T-helper 1 cell treated with Interleukin-12 subunit alpha and Interleukin-12 subunit beta and Interleukin-4 antibody, amounts not matched to agents 30 μg/mL and 1 μg/mL, for 36 hours (primary cell): ENCODE data around the gene SQSTM1.
"Not testable (repeated sequence)": the region's sequence is repeated elsewhere in the genome, so short reads cannot be mapped to it uniquely, and the experiment has no call there.

Source experiments
- H3K27ac Mint-ChIP-seq: one replicate; pipeline ENCODE4 v1.8.0; 2021; ENCODE audit warnings: mild to moderate bottlenecking, mixed read lengths
- H3K27me3 Mint-ChIP-seq: one replicate; pipeline ENCODE4 v1.8.0; 2021; ENCODE audit warnings: low read depth, mixed read lengths
- H3K36me3 Mint-ChIP-seq: one replicate; pipeline ENCODE4 v1.8.0; 2021; ENCODE audit warnings: low read depth, mixed read lengths
- H3K4me1 Mint-ChIP-seq: one replicate; pipeline ENCODE4 v1.8.0; 2021; ENCODE audit warnings: low read depth, mixed read lengths
- H3K4me3 Mint-ChIP-seq: one replicate; pipeline ENCODE4 v1.8.0; 2021; ENCODE audit warnings: mild to moderate bottlenecking, moderate library complexity, mixed read lengths
- H3K9me3 Mint-ChIP-seq: one replicate; pipeline ENCODE4 v1.8.0; 2021; ENCODE audit warnings: mixed read lengths

SQSTM1 gene

GRCh38 chr5:179863449-179864085, 42.9 kb downstream of the SQSTM1 start:
- Mint-ChIP-seq H3K4me1 (no peaks in the 10 kb centered on the region), H3K27me3 (no peaks in the 10 kb centered on the region), H3K36me3 (peaks cover 22% of the 10 kb centered on the region), H3K4me3 (no peak overlapping the region), H3K9me3 (no peaks in the 10 kb centered on the region), H3K27ac (no peak overlapping the region)

GRCh38 chr5:179864686-179865085, 44.0 kb downstream of the SQSTM1 start:
- H3K4me1 Mint-ChIP-seq, result no peaks in the 10 kb centered on the region
- H3K27me3 Mint-ChIP-seq, result no peaks in the 10 kb centered on the region
- H3K9me3 Mint-ChIP-seq, result no peaks in the 10 kb centered on the region
- H3K36me3 Mint-ChIP-seq, result peaks cover 22% of the 10 kb centered on the region
- H3K4me3 Mint-ChIP-seq, result no peak overlapping the region
- no peak overlapping the region for H3K27ac Mint-ChIP-seq

GRCh38 chr5:179865491-179866240, 45.0 kb downstream of the SQSTM1 start:
- H3K9me3 Mint-ChIP-seq, result no peaks in the 10 kb centered on the region
- no peaks in the 10 kb centered on the region for H3K27me3 Mint-ChIP-seq
- peaks cover 20% of the 10 kb centered on the region for H3K36me3 Mint-ChIP-seq
- no peak overlapping the region for H3K27ac Mint-ChIP-seq
- no peaks in the 10 kb centered on the region for H3K4me1 Mint-ChIP-seq
- H3K4me3 Mint-ChIP-seq, result no peak overlapping the region

- no peaks in the 10 kb centered on the region for H3K9me3 Mint-ChIP-seq
- H3K27me3 Mint-ChIP-seq, result no peaks in the 10 kb centered on the region
- H3K4me3 Mint-ChIP-seq, result no peak overlapping the region
- no peak overlapping the region for H3K27ac Mint-ChIP-seq
- H3K36me3 Mint-ChIP-seq, result peaks cover 20% of the 10 kb centered on the region
- no peaks in the 10 kb centered on the region for H3K4me1 Mint-ChIP-seq
These were observed 45.8 kb downstream of the SQSTM1 start for GRCh38 chr5:179866241-179867078.

- Mint-ChIP-seq H3K27ac (no peak overlapping the region), H3K9me3 (no peaks in the 10 kb centered on the region), H3K27me3 (no peaks in the 10 kb centered on the region), H3K36me3 (peaks cover 20% of the 10 kb centered on the region), H3K4me3 (no peak overlapping the region), H3K4me1 (no peaks in the 10 kb centered on the region)
These were observed 46.4 kb downstream of the SQSTM1 start for GRCh38 chr5:179867079-179867465.

- Mint-ChIP-seq H3K9me3 (no peaks in the 10 kb centered on the region), H3K27me3 (no peaks in the 10 kb centered on the region), H3K4me1 (no peaks in the 10 kb centered on the region), H3K36me3 (peaks cover 19% of the 10 kb centered on the region), H3K27ac (no peak overlapping the region), H3K4me3 (no peak overlapping the region)
These were observed 46.8 kb downstream of the SQSTM1 start for GRCh38 chr5:179867476-179867875.

- H3K27me3 Mint-ChIP-seq, result no peaks in the 10 kb centered on the region
- no peak overlapping the region for H3K4me3 Mint-ChIP-seq
- no peaks in the 10 kb centered on the region for H3K9me3 Mint-ChIP-seq
- H3K36me3 Mint-ChIP-seq, result peaks cover 11% of the 10 kb centered on the region
- no peaks in the 10 kb centered on the region for H3K4me1 Mint-ChIP-seq
- H3K27ac Mint-ChIP-seq, result no peak overlapping the region
These were observed 47.8 kb downstream of the SQSTM1 start for GRCh38 chr5:179868541-179868940.

GRCh38 chr5:179869101-179869500, 48.4 kb downstream of the SQSTM1 start:
- Mint-ChIP-seq H3K27me3 (no peaks in the 10 kb centered on the region), H3K4me3 (no peak overlapping the region), H3K27ac (no peak overlapping the region), H3K4me1 (no peaks in the 10 kb centered on the region), H3K9me3 (no peaks in the 10 kb centered on the region), H3K36me3 (peaks cover 7% of the 10 kb centered on the region)

- no peak overlapping the region for H3K27ac Mint-ChIP-seq
- H3K36me3 Mint-ChIP-seq, result peaks cover 7% of the 10 kb centered on the region
- H3K4me1 Mint-ChIP-seq, result no peaks in the 10 kb centered on the region
- H3K9me3 Mint-ChIP-seq, result no peaks in the 10 kb centered on the region
- no peak overlapping the region for H3K4me3 Mint-ChIP-seq
- no peaks in the 10 kb centered on the region for H3K27me3 Mint-ChIP-seq
These were observed 49.1 kb downstream of the SQSTM1 start for GRCh38 chr5:179869641-179870402.

- no peaks in the 10 kb centered on the region for H3K9me3 Mint-ChIP-seq
- no peak overlapping the region for H3K4me3 Mint-ChIP-seq
- no peaks in the 10 kb centered on the region for H3K27me3 Mint-ChIP-seq
- no peak overlapping the region for H3K27ac Mint-ChIP-seq
- H3K36me3 Mint-ChIP-seq, result peaks cover 7% of the 10 kb centered on the region
- H3K4me1 Mint-ChIP-seq, result no peaks in the 10 kb centered on the region
These were observed 49.7 kb downstream of the SQSTM1 start for GRCh38 chr5:179870403-179870903.

- H3K4me3 Mint-ChIP-seq, result no peak overlapping the region
- no peak overlapping the region for H3K27ac Mint-ChIP-seq
- H3K27me3 Mint-ChIP-seq, result no peaks in the 10 kb centered on the region
- peaks cover 7% of the 10 kb centered on the region for H3K36me3 Mint-ChIP-seq
- no peaks in the 10 kb centered on the region for H3K9me3 Mint-ChIP-seq
- H3K4me1 Mint-ChIP-seq, result no peaks in the 10 kb centered on the region
These were observed 50.2 kb downstream of the SQSTM1 start for GRCh38 chr5:179870952-179871351.

GRCh38 chr5:179871533-179871932, 50.8 kb downstream of the SQSTM1 start:
- not testable (repeated sequence) for H3K27ac Mint-ChIP-seq, H3K4me3 Mint-ChIP-seq, H3K27me3 Mint-ChIP-seq, H3K36me3 Mint-ChIP-seq, H3K4me1 Mint-ChIP-seq, H3K9me3 Mint-ChIP-seq

- H3K36me3 Mint-ChIP-seq, result peaks cover 4% of the 10 kb centered on the region
These were observed 51.5 kb downstream of the SQSTM1 start for GRCh38 chr5:179872055-179872827.

More at GRCh38 chr5:179872055-179872827, 51.5 kb downstream of the SQSTM1 start:
- Mint-ChIP-seq H3K4me1 (no peaks in the 10 kb centered on the region), H3K4me3 (no peak overlapping the region), H3K27me3 (no peaks in the 10 kb centered on the region), H3K9me3 (no peaks in the 10 kb centered on the region), H3K27ac (no peak overlapping the region)
